ENCODE measurements around the gene TM9SF4. TPM values are rescaled to one million over a fixed set of nuclear protein-coding genes. Genes with fewer than 3 reads are reported as not detected.

TM9SF4 gene
- total RNA-seq, 1 donor from 2014 or later = 39.6 TPM

DNA sequence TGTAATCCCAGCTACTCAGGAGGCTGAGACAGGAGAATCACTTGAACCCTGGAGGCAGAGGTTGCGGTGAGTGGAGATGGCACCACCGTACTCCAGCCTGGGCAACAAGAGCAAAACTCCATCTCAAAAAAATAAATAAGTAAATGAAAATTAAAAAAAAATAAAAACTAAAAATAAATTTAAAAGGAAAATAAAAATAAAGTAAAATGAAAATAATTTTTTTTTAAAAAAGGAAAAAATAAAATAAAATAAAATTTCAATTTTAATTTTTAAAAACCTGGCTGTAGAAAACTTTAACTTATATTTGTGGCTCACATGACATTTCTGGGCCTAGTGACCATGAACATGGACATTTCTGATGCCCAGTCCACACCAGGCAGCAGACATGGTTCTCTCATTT is 41.3 kb upstream of the TM9SF4 start:
- DNase-seq (ENCODE audit: low read depth) = no peak
- TF ChIP-seq, protein P1, sequence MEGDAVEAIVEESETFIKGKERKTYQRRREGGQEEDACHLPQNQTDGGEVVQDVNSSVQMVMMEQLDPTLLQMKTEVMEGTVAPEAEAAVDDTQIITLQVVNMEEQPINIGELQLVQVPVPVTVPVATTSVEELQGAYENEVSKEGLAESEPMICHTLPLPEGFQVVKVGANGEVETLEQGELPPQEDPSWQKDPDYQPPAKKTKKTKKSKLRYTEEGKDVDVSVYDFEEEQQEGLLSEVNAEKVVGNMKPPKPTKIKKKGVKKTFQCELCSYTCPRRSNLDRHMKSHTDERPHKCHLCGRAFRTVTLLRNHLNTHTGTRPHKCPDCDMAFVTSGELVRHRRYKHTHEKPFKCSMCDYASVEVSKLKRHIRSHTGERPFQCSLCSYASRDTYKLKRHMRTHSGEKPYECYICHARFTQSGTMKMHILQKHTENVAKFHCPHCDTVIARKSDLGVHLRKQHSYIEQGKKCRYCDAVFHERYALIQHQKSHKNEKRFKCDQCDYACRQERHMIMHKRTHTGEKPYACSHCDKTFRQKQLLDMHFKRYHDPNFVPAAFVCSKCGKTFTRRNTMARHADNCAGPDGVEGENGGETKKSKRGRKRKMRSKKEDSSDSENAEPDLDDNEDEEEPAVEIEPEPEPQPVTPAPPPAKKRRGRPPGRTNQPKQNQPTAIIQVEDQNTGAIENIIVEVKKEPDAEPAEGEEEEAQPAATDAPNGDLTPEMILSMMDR (IDR thresholded peaks at IDR 0.05; ENCODE audit: insufficient read depth, low read length, poor library complexity, severe bottlenecking) = no peak
- Histone ChIP-seq H3K4me3 (ENCODE audit: low read depth, low read length) (no peak overlapping the region), H3K36me3 (ENCODE audit: control insufficient read depth, insufficient read depth, low read length) (no peaks in the 10 kb centered on the region), H3K27me3 (ENCODE audit: control insufficient read depth, insufficient read depth, low read length) (peaks cover 17% of the 10 kb centered on the region)

DNA sequence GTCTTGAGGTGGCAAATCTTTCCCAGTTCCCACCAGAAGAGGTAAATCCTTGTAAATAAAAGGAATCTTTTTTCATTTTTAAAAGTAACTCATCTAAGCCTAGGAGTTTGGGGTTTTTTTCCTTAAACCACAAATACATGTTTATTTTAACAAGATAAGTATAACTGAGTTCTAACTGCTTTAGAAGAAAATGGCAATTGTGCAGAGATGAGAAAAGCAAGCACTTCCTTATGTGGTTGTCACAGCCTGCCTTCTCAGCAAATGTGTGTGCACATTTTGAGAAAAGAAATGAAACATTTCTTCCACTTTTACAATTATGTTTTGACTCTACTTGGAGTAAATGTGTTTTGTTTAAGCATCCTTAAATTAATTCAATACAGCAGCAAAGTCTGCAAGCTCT is 39.8 kb upstream of the TM9SF4 start:
- TF ChIP-seq, protein P1 (IDR thresholded peaks at IDR 0.05; ENCODE audit: insufficient read depth, low read length, poor library complexity, severe bottlenecking) = no peak
- H3K27me3 ChIP-seq (ENCODE audit: control insufficient read depth, insufficient read depth, low read length) = peaks cover 21% of the 10 kb centered on the region

DNA sequence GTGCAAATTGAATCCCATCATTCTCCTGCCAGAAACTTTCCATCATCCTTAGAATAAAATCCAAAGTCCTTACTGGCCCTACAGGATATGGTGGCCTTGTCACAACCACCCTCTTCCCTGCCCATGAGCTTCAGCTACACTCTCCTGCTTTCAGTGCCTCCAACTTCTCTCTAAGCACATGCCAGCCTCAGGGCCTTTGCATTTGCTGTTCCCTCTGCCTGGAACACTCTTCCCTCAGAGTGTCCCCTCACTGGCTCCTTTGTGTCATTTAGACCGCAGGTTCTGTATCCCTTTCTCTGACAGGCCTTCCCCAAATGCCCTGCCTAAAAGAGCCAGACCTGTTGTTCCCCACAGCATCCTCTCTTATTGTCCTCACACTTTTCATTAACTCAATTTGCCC is 39.2 kb upstream of the TM9SF4 start:
- no peak for DNase-seq (ENCODE audit: low read depth)
- Histone ChIP-seq H3K27me3 (ENCODE audit: control insufficient read depth, insufficient read depth, low read length) (peaks cover 25% of the 10 kb centered on the region), H3K36me3 (ENCODE audit: control insufficient read depth, insufficient read depth, low read length) (no peaks in the 10 kb centered on the region), H3K4me3 (ENCODE audit: low read depth, low read length) (no peak overlapping the region)
- TF ChIP-seq, protein P1 (IDR thresholded peaks at IDR 0.05; ENCODE audit: insufficient read depth, low read length, poor library complexity, severe bottlenecking) = no peak

More for the DNA sequence above, 39.8 kb upstream of the TM9SF4 start:
- DNase-seq (ENCODE audit: low read depth) = no peak
- Histone ChIP-seq H3K4me3 (ENCODE audit: low read depth, low read length) (no peak overlapping the region), H3K36me3 (ENCODE audit: control insufficient read depth, insufficient read depth, low read length) (no peaks in the 10 kb centered on the region)

DNA sequence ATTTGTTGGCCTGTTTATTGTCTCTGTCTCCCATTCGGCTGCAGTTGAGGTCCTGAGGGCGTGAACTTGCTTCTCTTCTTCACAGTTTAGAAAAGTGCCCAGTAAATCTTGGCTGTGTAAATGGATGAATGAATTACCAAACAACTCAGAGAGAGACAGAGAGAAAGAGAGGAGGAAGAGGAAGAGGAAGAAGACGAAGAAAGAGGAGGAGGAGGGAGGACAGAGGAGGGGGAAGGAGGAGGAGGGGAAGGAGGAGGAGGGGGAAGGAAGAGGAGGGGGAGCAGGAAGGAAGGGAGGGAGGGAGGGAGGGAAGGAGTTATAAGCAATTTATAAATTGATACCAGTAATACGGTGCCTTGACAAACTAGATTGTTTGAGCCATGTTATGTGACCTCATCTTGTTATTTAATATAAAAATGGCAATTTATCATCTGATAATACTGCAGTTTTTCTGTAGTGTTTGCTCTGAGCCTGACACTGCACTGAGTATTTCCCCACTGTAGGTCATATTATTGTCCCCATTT is 38.8 kb upstream of the TM9SF4 start:
- DNase-seq (ENCODE audit: low read depth) = no peak
- TF ChIP-seq, protein P1 (IDR thresholded peaks at IDR 0.05; ENCODE audit: insufficient read depth, low read length, poor library complexity, severe bottlenecking) = no peak
- no peak overlapping the region for H3K4me3 ChIP-seq (ENCODE audit: low read depth, low read length)
- H3K36me3 ChIP-seq (ENCODE audit: control insufficient read depth, insufficient read depth, low read length) = no peaks in the 10 kb centered on the region
- H3K27me3 ChIP-seq (ENCODE audit: control insufficient read depth, insufficient read depth, low read length) = peaks cover 25% of the 10 kb centered on the region

DNA sequence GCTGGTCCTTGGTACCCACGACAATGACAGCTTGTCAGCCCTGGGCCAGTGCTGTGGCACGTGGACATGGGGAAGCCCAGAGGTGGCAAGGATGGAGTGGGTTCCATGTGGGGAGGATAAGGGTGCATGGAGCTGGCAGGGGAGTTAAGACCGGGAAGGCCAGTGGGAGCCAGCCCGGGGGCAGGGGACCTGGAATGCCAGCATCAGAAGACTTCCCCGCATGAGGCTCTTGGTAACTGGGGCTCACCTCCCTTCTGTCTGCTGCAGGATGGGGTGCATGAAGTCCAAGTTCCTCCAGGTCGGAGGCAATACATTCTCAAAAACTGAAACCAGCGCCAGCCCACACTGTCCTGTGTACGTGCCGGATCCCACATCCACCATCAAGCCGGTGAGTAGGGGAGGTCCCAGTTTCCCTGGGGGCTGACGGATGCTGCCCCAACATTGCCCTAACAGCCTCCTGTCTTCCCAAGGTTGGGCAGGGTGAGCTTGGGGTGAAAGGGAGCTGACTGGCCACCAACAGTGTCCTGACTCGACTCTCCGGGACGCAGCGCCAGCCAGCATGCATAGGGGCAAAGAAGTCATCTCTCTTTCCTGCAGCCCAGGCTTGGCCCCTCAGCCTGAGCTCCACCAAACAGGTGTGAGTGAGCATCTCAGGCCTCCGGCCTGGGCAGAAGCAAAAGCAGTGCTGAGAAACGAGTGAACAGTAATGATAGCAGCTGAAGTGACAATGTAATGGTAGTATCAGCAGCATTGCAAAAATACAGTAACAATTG is 37.9 kb upstream of the TM9SF4 start:
- TF ChIP-seq, protein P1 (IDR thresholded peaks at IDR 0.05; ENCODE audit: insufficient read depth, low read length, poor library complexity, severe bottlenecking) = no peak
- H3K36me3 ChIP-seq (ENCODE audit: control insufficient read depth, insufficient read depth, low read length) = no peaks in the 10 kb centered on the region
- peaks cover 23% of the 10 kb centered on the region for H3K27me3 ChIP-seq (ENCODE audit: control insufficient read depth, insufficient read depth, low read length)
- no peak overlapping the region for H3K4me3 ChIP-seq (ENCODE audit: low read depth, low read length)
- no peak for DNase-seq (ENCODE audit: low read depth)
